Prostate gland (tissue), 2 donors: ENCODE results near the gene IFIH1. TPM values are rescaled to one million over a fixed set of nuclear protein-coding genes. Genes with fewer than 3 reads are reported as not detected.

Experiments
- DNase-seq: peaks from one replicate; pipeline ENCODE4 v3.0.0-alpha.2; 2019; ENCODE audit warnings: low spot score
- H3K27ac ChIP-seq, 2 donors: fragments of 200-600 bp; sonication (generic); 2 replicates each; pipeline ENCODE4 v1.5.1; 2017 to 2019
- H3K27me3 ChIP-seq: fragments of 200-600 bp; sonication (generic); replicated peaks from 2 replicates; pipeline ENCODE4 v1.5.1; 2019; ENCODE audit not compliant: insufficient read depth
- H3K36me3 ChIP-seq, 2 donors: fragments of 200-600 bp; sonication (generic); 1 replicate in 1 of 2; 2 replicates in 1 of 2; pipeline versions ENCODE4 v1.5.1 to v1.8.1; 2017 to 2019
- H3K4me1 ChIP-seq: fragments of 200-600 bp; sonication (generic); replicated peaks from 2 replicates; pipeline ENCODE4 v1.5.1; 2019
- H3K4me3 ChIP-seq, 2 donors: fragments of 200-600 bp; sonication (generic); 2 replicates each; pipeline ENCODE4 v1.5.1; 2017 to 2019
- H3K9me3 ChIP-seq: fragments of 200-600 bp; sonication (generic); 2 replicates; pipeline ENCODE4 v1.5.1; 2017
- CTCF ChIP-seq, 4 experiments: fragments of 200-600 bp in 2 of 4; fragments of 450-650 bp in 2 of 4; sonication (generic) in 2 of 4; IDR thresholded peaks; 1 replicate in 3 of 4; 2 replicates in 1 of 4; pipeline ENCODE4 v1.5.1; 2016 to 2019; ENCODE audit warnings: antibody characterized with exemption in 4 of 4, mild to moderate bottlenecking in 2 of 4, moderate library complexity in 2 of 4
- POLR2A ChIP-seq: fragments of 450-650 bp; IDR thresholded peaks from one replicate; pipeline ENCODE4 v1.6.1; 2016; ENCODE audit warnings: antibody characterized with exemption, mild to moderate bottlenecking
- POLR2AphosphoS5 ChIP-seq: sonication (generic); formaldehyde crosslinking; IDR thresholded peaks from one replicate; pipeline ENCODE4 v1.6.1; 2017; ENCODE audit warnings: antibody characterized with exemption
- WGBS: methylation state at CpG from one replicate; pipeline ENCODE4 v1.1.5; 2018; 5-methylcytosine and 5-hydroxymethylcytosine counted together
- intact Hi-C: fragments of 100-400 bp; cut with DNase I; formaldehyde crosslinking; loops from one replicate; pipeline ENCODE4 v1.14.2; 2022
- total RNA-seq, 2 donors: library from RNA; depleted of rRNA; stranded (reverse); fragments of >200 nt; gene quantifications; one replicate each; pipeline ENCODE4 v1.1.0, GENCODE V29; 2016

The IFIH1 gene
- total RNA-seq, 2 donors from 2014 or later = 13.1 to 14.7 TPM

- no peaks in the 10 kb centered on the region for H3K9me3 ChIP-seq
- WGBS = 67% methylated on average over 4 of the region's 4 CpGs
- no peaks in the 10 kb centered on the region for H3K4me1 ChIP-seq
- intact Hi-C loops = no loop called here
- H3K27me3 ChIP-seq = no peaks in the 10 kb centered on the region
- H3K4me3 ChIP-seq = no peak overlapping the region
- TF ChIP-seq POLR2AphosphoS5 (no peak), POLR2A (no peak), CTCF (IDR thresholded peaks at IDR 0.05) (no peak)
- no peak overlapping the region for H3K27ac ChIP-seq
- H3K36me3 ChIP-seq = no peaks in the 10 kb centered on the region
- DNase-seq = no peak
Measured at GRCh38 chr2:162261032-162261945, 57.2 kb downstream of the IFIH1 start.

- Histone ChIP-seq H3K4me1 (no peaks in the 10 kb centered on the region), H3K36me3 (no peaks in the 10 kb centered on the region), H3K9me3 (no peaks in the 10 kb centered on the region), H3K4me3 (no peak overlapping the region), H3K27me3 (no peaks in the 10 kb centered on the region), H3K27ac (no peak overlapping the region)
- no peak for TF ChIP-seq POLR2A
- TF ChIP-seq POLR2AphosphoS5 = no peak
- TF ChIP-seq CTCF (IDR thresholded peaks at IDR 0.05) = no peak
- no peak for DNase-seq
- 88% methylated on average over 2 of the region's 2 CpGs for WGBS
- intact Hi-C loops = no loop called here
Measured at GRCh38 chr2:162258686-162259085, 59.8 kb downstream of the IFIH1 start.

- intact Hi-C loops = no loop called here
- Histone ChIP-seq H3K27ac (no peak overlapping the region), H3K36me3 (no peaks in the 10 kb centered on the region), H3K9me3 (no peaks in the 10 kb centered on the region), H3K4me1 (no peaks in the 10 kb centered on the region), H3K4me3 (no peak overlapping the region), H3K27me3 (no peaks in the 10 kb centered on the region)
- 80% methylated on average over 4 of the region's 4 CpGs for WGBS
- no peak for TF ChIP-seq CTCF (IDR thresholded peaks at IDR 0.05)
- TF ChIP-seq POLR2A = no peak
- no peak for TF ChIP-seq POLR2AphosphoS5
- no peak for DNase-seq
Measured at GRCh38 chr2:162258169-162258568, 60.3 kb downstream of the IFIH1 start.

GRCh38 chr2:162257425-162257824 lies 61.1 kb downstream of the IFIH1 start:
- no peak overlapping the region for H3K4me3 ChIP-seq
- H3K27ac ChIP-seq = no peak overlapping the region
- WGBS = 58% methylated on average over 1 of the region's 1 CpG
- TF ChIP-seq CTCF (IDR thresholded peaks at IDR 0.05) = no peak
- TF ChIP-seq POLR2AphosphoS5 = no peak
- TF ChIP-seq POLR2A = no peak
- H3K4me1 ChIP-seq = no peaks in the 10 kb centered on the region
- no peak for DNase-seq
- H3K27me3 ChIP-seq = no peaks in the 10 kb centered on the region
- intact Hi-C loops = no loop called here
- H3K9me3 ChIP-seq = no peaks in the 10 kb centered on the region
- no peaks in the 10 kb centered on the region for H3K36me3 ChIP-seq

GRCh38 chr2:162256591-162256991 lies 61.9 kb downstream of the IFIH1 start:
- TF ChIP-seq POLR2AphosphoS5 (no peak), CTCF (IDR thresholded peaks at IDR 0.05) (no peak), POLR2A (no peak)
- WGBS = 87% methylated on average over 2 of the region's 2 CpGs

More at GRCh38 chr2:162256591-162256991, 61.9 kb downstream of the IFIH1 start:
- H3K4me1 ChIP-seq = no peaks in the 10 kb centered on the region
- DNase-seq = no peak
- H3K27ac ChIP-seq = no peak overlapping the region
- no peaks in the 10 kb centered on the region for H3K36me3 ChIP-seq
- H3K4me3 ChIP-seq = no peak overlapping the region
- no peaks in the 10 kb centered on the region for H3K9me3 ChIP-seq
- no peaks in the 10 kb centered on the region for H3K27me3 ChIP-seq
- intact Hi-C loops = no loop called here
